ENCODE results near the gene RBPJL.

RBPJL gene

GRCh38 chr20:45283551-45284057 lies 23.0 kb upstream of the RBPJL start:
- no peak for DNase-seq (ENCODE audit: low read depth)
- TF ChIP-seq CTCF (conservative IDR thresholded peaks at IDR 0.05; ENCODE audit: low read depth, low read length) = no peak
- H3K4me3 ChIP-seq (ENCODE audit: low read depth, low read length) = no peak overlapping the region

- no peak overlapping the region for H3K4me3 ChIP-seq (ENCODE audit: low read depth, low read length)
- TF ChIP-seq CTCF (conservative IDR thresholded peaks at IDR 0.05; ENCODE audit: low read depth, low read length) = no peak
- no peak for DNase-seq (ENCODE audit: low read depth)
These were observed 18.3 kb upstream of the RBPJL start for GRCh38 chr20:45288376-45288775.

GRCh38 chr20:45288860-45289259 lies 17.8 kb upstream of the RBPJL start:
- no peak for TF ChIP-seq CTCF (conservative IDR thresholded peaks at IDR 0.05; ENCODE audit: low read depth, low read length)
- DNase-seq (ENCODE audit: low read depth) = no peak
- H3K4me3 ChIP-seq (ENCODE audit: low read depth, low read length) = no peak overlapping the region

GRCh38 chr20:45289942-45290676 lies 16.5 kb upstream of the RBPJL start:
- no peak for DNase-seq (ENCODE audit: low read depth)
- no peak for TF ChIP-seq CTCF (conservative IDR thresholded peaks at IDR 0.05; ENCODE audit: low read depth, low read length)
- no peak overlapping the region for H3K4me3 ChIP-seq (ENCODE audit: low read depth, low read length)

- peak; percentile 94 for TF ChIP-seq CTCF (conservative IDR thresholded peaks at IDR 0.05; ENCODE audit: low read depth, low read length)
- DNase-seq (ENCODE audit: low read depth) = peak; percentile 79
- no peak overlapping the region for H3K4me3 ChIP-seq (ENCODE audit: low read depth, low read length)
These were observed 15.8 kb upstream of the RBPJL start for GRCh38 chr20:45290677-45291355.

- no peak for TF ChIP-seq CTCF (conservative IDR thresholded peaks at IDR 0.05; ENCODE audit: low read depth, low read length)
- no peak for DNase-seq (ENCODE audit: low read depth)
- H3K4me3 ChIP-seq (ENCODE audit: low read depth, low read length) = no peak overlapping the region
These were observed 15.1 kb upstream of the RBPJL start for GRCh38 chr20:45291526-45291925.
